ENCODE data around the gene SLU7. TPM values are rescaled to one million over a fixed set of nuclear protein-coding genes. Genes with fewer than 3 reads are reported as not detected.

SLU7 gene
- total RNA-seq, 1 experiment from 2014 or later: 33.3 TPM

DNA sequence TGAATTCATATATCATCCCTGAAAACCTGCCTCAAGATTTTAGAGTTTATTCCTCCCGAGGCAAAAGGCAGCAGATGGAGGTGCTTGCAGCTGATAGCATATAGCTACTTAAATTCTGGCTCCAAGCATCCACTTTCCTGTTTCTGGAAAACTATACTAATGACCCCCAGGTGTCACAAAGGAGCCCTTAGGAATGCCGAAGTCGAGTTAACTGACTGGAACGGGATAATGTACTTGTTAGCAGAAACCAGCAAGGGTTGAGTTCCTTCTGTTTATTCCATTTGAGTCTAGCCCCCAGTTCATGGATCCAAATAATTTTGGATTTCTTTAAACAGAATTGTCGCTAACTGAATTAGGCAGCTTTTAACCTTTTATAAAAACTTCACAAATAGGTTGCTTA lies 47.2 kb upstream of the SLU7 start:
- H3K79me2 ChIP-seq (ENCODE audit: low read length): peaks cover 6% of the 10 kb centered on the region; the same call in 1 of the 2 replicates
- intact Hi-C loops (cut with micrococcal nuclease): no loop called here
- H4K20me1 ChIP-seq (ENCODE audit: low read length): no peaks in the 10 kb centered on the region
- no peaks in the 10 kb centered on the region for H3K9me2 ChIP-seq (replicated peaks; ENCODE audit: low read length)
- no peak overlapping the region for H3K27ac ChIP-seq (ENCODE audit: low read length)
- H3F3A ChIP-seq (ENCODE audit: low read length, unreplicated experiment): no peaks in the 10 kb centered on the region
- BruUV-seq (replicated peaks): no TSS peak
- ChIA-PET POLR2A (ENCODE audit: unreplicated experiment) (no interaction called here), CTCF (no interaction called here)
- no peak overlapping the region for H2AFZ ChIP-seq (ENCODE audit: low read length)
- DNase-seq (no peak), ATAC-seq (no peak)
- H3K4me3 ChIP-seq (ENCODE audit: low read length): no peak overlapping the region
- no peaks in the 10 kb centered on the region for H3K27me3 ChIP-seq (ENCODE audit: low read length)
- peaks cover 60% of the 10 kb centered on the region for H3K4me1 ChIP-seq (ENCODE audit: insufficient read depth, low read length)
- H3K9ac ChIP-seq (ENCODE audit: low read length): no peak overlapping the region
- no peak overlapping the region for H3K4me2 ChIP-seq (ENCODE audit: low read length)
- TF ChIP-seq EZH2phosphoT487 (IDR thresholded peaks at IDR 0.05; ENCODE audit: borderline replicate concordance, low read length) (no peak), EZH2 (IDR thresholded peaks at IDR 0.05; ENCODE audit: low read length, unreplicated experiment) (no peak)
- TF ChIP-seq, protein P1, sequence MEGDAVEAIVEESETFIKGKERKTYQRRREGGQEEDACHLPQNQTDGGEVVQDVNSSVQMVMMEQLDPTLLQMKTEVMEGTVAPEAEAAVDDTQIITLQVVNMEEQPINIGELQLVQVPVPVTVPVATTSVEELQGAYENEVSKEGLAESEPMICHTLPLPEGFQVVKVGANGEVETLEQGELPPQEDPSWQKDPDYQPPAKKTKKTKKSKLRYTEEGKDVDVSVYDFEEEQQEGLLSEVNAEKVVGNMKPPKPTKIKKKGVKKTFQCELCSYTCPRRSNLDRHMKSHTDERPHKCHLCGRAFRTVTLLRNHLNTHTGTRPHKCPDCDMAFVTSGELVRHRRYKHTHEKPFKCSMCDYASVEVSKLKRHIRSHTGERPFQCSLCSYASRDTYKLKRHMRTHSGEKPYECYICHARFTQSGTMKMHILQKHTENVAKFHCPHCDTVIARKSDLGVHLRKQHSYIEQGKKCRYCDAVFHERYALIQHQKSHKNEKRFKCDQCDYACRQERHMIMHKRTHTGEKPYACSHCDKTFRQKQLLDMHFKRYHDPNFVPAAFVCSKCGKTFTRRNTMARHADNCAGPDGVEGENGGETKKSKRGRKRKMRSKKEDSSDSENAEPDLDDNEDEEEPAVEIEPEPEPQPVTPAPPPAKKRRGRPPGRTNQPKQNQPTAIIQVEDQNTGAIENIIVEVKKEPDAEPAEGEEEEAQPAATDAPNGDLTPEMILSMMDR (conservative IDR thresholded peaks at IDR 0.05; ENCODE audit: low read depth, low read length): no peak
- H3K9me3 ChIP-seq (ENCODE audit: low read length): no peaks in the 10 kb centered on the region
- H3K36me3 ChIP-seq (ENCODE audit: low read depth, low read length): no peaks in the 10 kb centered on the region

DNA sequence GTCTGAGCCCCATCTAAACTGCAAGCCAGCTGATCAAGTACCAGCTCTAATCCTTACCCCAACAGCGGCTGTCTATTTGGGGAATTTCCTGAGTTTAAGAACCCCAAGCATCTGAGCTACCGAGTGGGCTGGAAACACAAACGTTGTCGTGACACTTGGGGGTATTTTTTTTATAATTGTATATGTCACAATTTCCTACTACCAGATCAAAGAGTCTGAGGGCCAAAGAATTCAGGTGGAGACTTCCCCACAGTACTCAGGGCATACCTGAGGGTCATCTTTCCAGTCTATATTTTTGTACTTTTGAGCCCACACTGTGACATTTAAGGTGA lies 45.6 kb upstream of the SLU7 start:
- ChIA-PET CTCF (no interaction called here), POLR2A (ENCODE audit: unreplicated experiment) (no interaction called here)
- peak overlapping the region; percentile 80 for H3K4me2 ChIP-seq (ENCODE audit: low read length)
- TF ChIP-seq EZH2phosphoT487 (IDR thresholded peaks at IDR 0.05; ENCODE audit: borderline replicate concordance, low read length): no peak
- TF ChIP-seq, protein P1 (conservative IDR thresholded peaks at IDR 0.05; ENCODE audit: low read depth, low read length): no peak
- no peak for TF ChIP-seq EZH2 (IDR thresholded peaks at IDR 0.05; ENCODE audit: low read length, unreplicated experiment)
- no peak for ATAC-seq
- intact Hi-C loops (cut with micrococcal nuclease): loop anchor here (5.0 kb wide), 1 partner anchor 42 kb away; the partner anchor contains the start of gene PTTG1
- no peaks in the 10 kb centered on the region for H4K20me1 ChIP-seq (ENCODE audit: low read length)
- peak overlapping the region; percentile 36; the same call in 1 of the 2 replicates for H3K4me3 ChIP-seq (ENCODE audit: low read length)
- H3F3A ChIP-seq (ENCODE audit: low read length, unreplicated experiment): no peaks in the 10 kb centered on the region
- DNase-seq: no peak
- H3K4me1 ChIP-seq (ENCODE audit: insufficient read depth, low read length): peaks cover 45% of the 10 kb centered on the region
- H3K9ac ChIP-seq (ENCODE audit: low read length): peak overlapping the region; percentile 18; the same call in 1 of the 2 replicates
- H2AFZ ChIP-seq (ENCODE audit: low read length): no peak overlapping the region
- peaks cover 2% of the 10 kb centered on the region; the same call in 1 of the 2 replicates for H3K79me2 ChIP-seq (ENCODE audit: low read length)
- H3K36me3 ChIP-seq (ENCODE audit: low read depth, low read length): no peaks in the 10 kb centered on the region
- H3K9me2 ChIP-seq (replicated peaks; ENCODE audit: low read length): no peaks in the 10 kb centered on the region
- no peaks in the 10 kb centered on the region for H3K9me3 ChIP-seq (ENCODE audit: low read length)
- H3K27me3 ChIP-seq (ENCODE audit: low read length): no peaks in the 10 kb centered on the region
- peak overlapping the region; percentile 77 for H3K27ac ChIP-seq (ENCODE audit: low read length)
- no TSS peak for BruUV-seq (replicated peaks)

DNA sequence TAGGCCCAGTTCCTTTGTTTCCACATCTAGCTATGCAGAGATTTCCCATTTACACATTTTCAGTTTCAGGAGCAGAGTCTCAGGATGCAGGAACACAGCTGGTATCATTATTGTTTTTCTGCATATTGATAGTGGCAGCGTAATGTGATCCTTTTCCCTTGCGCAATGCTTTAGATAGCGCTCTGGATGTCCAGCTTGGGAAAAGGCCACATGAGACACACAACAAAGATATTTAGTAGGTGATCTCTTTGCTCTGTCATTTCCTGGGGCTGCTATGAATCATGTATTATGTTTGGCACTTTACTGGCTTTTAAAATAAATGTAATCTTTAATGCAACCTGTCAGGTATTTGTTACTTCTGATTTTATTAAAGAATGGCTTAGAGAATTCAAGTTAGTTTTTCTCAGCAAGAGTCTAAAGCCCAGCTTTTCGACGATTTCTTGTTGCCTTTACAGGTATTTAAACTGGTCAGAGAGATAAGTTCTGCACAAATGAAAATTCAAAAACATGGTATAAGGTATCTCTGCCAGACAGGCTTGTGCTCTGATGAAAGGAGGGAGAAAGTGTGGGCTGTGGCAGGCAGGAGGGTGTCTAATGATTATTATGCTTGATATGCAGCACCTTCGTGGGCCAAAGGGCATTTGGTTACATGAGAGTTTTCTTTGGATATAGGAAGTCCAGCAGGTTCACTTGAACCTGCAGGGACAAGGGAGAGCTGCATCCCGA lies 45.0 kb upstream of the SLU7 start:
- Histone ChIP-seq H3K27me3 (ENCODE audit: low read length) (no peaks in the 10 kb centered on the region), H3K9me3 (ENCODE audit: low read length) (no peaks in the 10 kb centered on the region), H3K4me1 (ENCODE audit: insufficient read depth, low read length) (peaks cover 45% of the 10 kb centered on the region), H3K9ac (ENCODE audit: low read length) (peak overlapping the region; percentile 18; the same call in 1 of the 2 replicates), H3K79me2 (ENCODE audit: low read length) (no peaks in the 10 kb centered on the region), H3K27ac (ENCODE audit: low read length) (peak overlapping the region; percentile 77), H2AFZ (ENCODE audit: low read length) (no peak overlapping the region), H3K4me3 (ENCODE audit: low read length) (peak overlapping the region; percentile 36; the same call in 1 of the 2 replicates), H4K20me1 (ENCODE audit: low read length) (no peaks in the 10 kb centered on the region), H3K9me2 (replicated peaks; ENCODE audit: low read length) (no peaks in the 10 kb centered on the region), H3K36me3 (ENCODE audit: low read depth, low read length) (no peaks in the 10 kb centered on the region), H3K4me2 (ENCODE audit: low read length) (peak overlapping the region; percentile 80), H3F3A (ENCODE audit: low read length, unreplicated experiment) (no peaks in the 10 kb centered on the region)
- CTCF ChIA-PET: no interaction called here
- BruUV-seq (replicated peaks): no TSS peak
- ATAC-seq (peak; percentile 61), DNase-seq (peak; percentile 91)
- TF ChIP-seq, protein P1 (conservative IDR thresholded peaks at IDR 0.05; ENCODE audit: low read depth, low read length): no peak
- intact Hi-C loops (cut with micrococcal nuclease): loop anchor here (5.0 kb wide), 1 partner anchor 42 kb away; the partner anchor contains the start of gene PTTG1
- POLR2A ChIA-PET (ENCODE audit: unreplicated experiment): interaction anchor here (0.5 kb wide), 1 partner anchor 358 kb away, joined by 3 read pairs; no protein-coding TSS in a partner anchor

Data from PC-3 (cell line).